ENCODE data around the gene CYTH3.

DNA sequence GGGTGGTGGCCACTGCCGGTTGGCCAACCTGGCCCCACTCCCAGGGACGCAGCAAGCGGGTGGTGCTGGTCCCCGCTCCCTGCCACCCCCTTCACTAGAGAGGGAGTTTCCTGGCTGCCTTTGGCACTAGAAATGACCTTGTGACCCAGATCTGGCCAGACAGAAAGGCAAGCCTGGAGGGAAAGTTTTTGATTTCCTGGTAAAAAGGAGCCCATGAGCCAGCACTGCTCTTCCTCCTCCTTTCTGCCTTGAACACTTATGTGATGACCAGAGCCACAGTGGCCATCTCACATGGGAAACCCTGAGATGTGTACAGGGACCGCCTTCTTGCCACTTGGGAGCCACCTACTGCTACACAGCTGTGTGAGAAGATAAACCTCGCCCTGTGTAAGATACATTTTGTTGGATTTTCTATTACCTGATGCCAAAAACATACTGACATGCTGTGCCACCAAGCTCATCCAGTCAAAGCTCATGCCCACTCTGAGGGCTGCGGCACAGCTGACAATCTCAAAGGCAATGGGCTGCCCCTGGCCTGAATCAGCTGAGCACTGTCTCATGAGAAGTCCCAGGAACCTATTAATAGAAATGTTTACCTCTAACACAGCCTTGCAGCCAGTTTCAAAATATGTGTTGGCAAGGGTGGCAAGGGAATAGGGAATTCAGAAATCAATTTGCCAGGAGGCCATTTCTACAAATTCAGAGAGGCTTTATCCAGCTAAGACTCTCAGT, 94.0 kb downstream of the CYTH3 start:
- TF ChIP-seq SIN3A (conservative IDR thresholded peaks at IDR 0.05 in 1 of 2, IDR thresholded peaks at IDR 0.05 in 1 of 2; ENCODE audit: low read depth in 1 of 2, low read length in 2 of 2) (no peak), YY1 (IDR thresholded peaks at IDR 0.05; ENCODE audit: low read depth, low read length) (no peak), CEBPB (IDR thresholded peaks at IDR 0.05; ENCODE audit: low read depth, low read length) (no peak)
- TF ChIP-seq, protein P1, sequence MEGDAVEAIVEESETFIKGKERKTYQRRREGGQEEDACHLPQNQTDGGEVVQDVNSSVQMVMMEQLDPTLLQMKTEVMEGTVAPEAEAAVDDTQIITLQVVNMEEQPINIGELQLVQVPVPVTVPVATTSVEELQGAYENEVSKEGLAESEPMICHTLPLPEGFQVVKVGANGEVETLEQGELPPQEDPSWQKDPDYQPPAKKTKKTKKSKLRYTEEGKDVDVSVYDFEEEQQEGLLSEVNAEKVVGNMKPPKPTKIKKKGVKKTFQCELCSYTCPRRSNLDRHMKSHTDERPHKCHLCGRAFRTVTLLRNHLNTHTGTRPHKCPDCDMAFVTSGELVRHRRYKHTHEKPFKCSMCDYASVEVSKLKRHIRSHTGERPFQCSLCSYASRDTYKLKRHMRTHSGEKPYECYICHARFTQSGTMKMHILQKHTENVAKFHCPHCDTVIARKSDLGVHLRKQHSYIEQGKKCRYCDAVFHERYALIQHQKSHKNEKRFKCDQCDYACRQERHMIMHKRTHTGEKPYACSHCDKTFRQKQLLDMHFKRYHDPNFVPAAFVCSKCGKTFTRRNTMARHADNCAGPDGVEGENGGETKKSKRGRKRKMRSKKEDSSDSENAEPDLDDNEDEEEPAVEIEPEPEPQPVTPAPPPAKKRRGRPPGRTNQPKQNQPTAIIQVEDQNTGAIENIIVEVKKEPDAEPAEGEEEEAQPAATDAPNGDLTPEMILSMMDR (IDR thresholded peaks at IDR 0.05; ENCODE audit: control extremely low read depth in 1 of 3, insufficient read depth in 1 of 3, low read depth in 1 of 3, low read length in 3 of 3) = no peak

Data from H1 (cell line).